ENCODE results near the gene ZNF775.
"Not testable (repeated sequence)": the region's sequence is repeated elsewhere in the genome, so short reads cannot be mapped to it uniquely, and the experiment has no call there.

Gene ZNF775

GRCh38 chr7:150380463-150380862 lies 1.3 kb downstream of the ZNF775 start:
- in situ Hi-C loops (cut with HindIII; ENCODE audit: low sequenced_read_pairs), result no loop called here

GRCh38 chr7:150381096-150381495 lies 2.0 kb downstream of the ZNF775 start:
- in situ Hi-C loops (cut with HindIII; ENCODE audit: low sequenced_read_pairs), result no loop called here

- in situ Hi-C loops (cut with HindIII; ENCODE audit: low sequenced_read_pairs), result no loop called here
Observed at GRCh38 chr7:150381785-150382122, 2.6 kb downstream of the ZNF775 start.

DNA sequence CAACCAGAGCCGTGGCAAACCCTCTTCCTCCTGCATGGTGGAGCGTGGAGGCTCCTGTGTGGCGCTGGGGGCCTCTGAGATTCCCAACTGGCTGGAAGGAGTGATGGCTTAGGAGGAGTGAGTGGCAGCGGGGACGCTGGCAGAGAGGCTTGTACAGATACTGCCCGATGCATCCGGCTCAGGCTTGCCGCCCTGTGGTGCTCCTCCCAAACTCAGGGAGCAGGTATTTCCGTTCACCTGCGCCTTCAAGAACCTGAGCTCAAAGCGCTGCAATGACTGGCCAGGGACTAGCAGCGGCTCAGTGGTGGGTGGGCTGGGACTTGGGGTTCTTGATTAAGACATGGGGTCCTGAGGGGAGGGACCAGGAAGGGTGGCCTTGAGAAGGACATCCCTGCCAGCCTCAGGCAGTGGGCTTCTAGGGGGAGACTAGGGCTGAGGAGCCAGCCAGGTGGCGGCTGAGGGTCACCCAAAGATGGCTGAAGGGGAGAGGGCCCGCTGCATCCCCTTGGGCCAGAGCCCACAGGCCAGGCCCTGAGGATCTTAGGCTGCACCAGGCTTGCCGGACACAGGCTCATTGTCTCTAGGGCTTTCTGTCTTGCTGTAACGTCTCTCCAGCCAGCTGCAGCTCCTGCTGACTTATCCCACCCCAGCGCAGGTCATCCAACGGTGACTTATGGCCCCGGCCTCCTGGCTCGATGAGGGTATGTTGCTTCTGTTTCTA lies 3.2 kb downstream of the ZNF775 start:
- in situ Hi-C loops (cut with HindIII; ENCODE audit: low sequenced_read_pairs), result no loop called here

DNA sequence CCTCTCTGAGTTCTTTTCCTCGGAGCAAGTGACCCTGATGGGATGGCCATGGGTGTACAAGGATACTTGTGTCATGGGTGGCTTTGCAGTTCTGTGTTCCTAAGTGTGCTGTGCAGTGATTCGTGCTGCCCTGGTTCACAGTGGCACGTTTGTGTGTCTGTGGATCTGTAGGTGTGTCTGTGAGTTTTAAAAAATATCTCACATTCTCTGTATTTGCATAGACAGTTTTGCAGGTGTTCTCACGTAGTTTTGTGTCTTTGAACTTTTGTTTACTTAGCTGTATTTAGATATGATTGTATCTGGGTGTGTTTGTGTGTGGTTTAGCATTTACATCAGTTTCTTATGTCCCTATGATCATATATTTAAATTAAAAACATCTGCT lies 3.7 kb downstream of the ZNF775 start:
- in situ Hi-C loops (cut with HindIII; ENCODE audit: low sequenced_read_pairs), result no loop called here

DNA sequence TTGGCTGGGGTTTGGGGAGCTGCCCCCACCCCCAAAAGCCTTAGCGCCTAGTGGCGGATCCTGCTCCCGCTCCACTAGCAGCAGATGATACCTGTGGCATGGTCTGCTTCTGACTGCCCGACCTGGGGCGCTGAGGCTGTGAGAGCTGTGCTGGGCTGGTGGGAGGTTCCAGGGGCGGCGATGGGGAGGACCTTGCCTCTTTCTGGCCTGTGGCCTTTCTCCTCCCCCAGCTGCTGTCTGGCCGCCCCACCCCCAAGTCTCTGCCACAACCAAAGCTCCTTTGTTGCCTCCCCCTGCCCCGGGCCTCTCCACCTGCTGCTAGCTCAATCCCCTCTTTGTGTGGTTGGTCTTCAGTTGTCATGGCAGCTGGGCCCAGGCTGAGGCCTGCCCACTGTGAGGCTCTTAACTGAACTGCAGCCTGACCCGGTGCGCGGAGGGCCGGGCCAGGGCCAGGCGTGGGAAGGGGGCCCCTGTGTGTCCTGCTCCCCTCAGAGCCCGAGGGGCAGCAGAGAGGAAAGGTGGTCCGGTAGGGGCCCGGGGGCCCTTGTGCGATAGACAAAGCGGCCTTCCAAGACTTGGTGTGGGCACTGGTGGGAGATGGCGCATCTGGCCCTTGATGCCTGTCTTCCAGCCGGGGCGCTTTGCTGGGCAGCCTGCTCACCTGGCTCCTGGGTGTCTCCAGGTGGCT lies 4.7 kb downstream of the ZNF775 start:
- in situ Hi-C loops (cut with HindIII; ENCODE audit: low sequenced_read_pairs), result no loop called here

GRCh38 chr7:150384406-150385301 lies 5.5 kb downstream of the ZNF775 start:
- in situ Hi-C loops (cut with HindIII; ENCODE audit: low sequenced_read_pairs), result no loop called here

DNA sequence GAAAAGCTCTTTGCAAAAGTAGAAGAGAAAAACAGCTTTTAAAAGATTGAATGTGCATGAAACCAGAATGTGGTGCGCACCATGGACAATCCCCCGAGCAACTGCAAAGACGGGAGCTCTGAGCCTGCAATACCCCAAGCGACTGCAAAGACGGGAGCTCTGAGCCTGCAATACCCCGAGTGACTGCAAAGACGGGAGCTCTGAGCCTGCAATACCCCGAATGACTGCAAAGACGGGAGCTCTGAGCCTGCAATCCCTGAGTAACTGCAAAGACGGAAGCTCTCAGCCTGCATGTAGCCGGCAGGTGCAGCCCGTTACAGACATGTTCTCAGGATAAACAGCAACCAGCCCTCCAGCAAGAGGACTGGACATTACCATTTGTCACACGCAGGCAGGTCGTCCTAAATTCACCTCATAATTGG lies 6.2 kb downstream of the ZNF775 start:
- in situ Hi-C loops (cut with HindIII; ENCODE audit: low sequenced_read_pairs), result no loop called here

GRCh38 chr7:150385884-150386283 lies 6.8 kb downstream of the ZNF775 start:
- in situ Hi-C loops (cut with HindIII; ENCODE audit: low sequenced_read_pairs), result not testable (repeated sequence)

DNA sequence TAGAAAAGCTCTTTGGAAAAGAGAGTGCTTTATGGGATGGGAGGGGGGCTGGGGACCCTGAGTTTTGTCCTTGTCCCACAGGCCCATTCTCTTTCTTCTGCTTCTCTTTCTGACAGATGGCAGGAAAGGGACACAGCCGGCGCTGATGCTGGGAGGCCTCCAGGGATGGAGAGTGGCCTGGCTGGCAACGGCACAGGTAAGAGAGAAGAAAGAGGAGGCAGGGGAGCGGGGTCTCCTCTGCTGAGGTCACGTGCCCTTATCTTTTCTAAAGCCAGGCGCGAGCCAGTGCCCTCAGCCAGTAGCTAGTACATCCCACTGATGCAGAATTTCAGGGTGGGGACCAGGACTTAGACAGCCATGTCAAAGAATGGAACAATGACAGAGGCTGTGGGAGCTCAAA lies 9.2 kb downstream of the ZNF775 start:
- in situ Hi-C loops (cut with HindIII; ENCODE audit: low sequenced_read_pairs), result no loop called here

GRCh38 chr7:150388709-150389531 lies 9.8 kb downstream of the ZNF775 start:
- in situ Hi-C loops (cut with HindIII; ENCODE audit: low sequenced_read_pairs), result no loop called here

- in situ Hi-C loops (cut with HindIII; ENCODE audit: low sequenced_read_pairs), result no loop called here
Observed at GRCh38 chr7:150389532-150389816, 10.3 kb downstream of the ZNF775 start.

DNA sequence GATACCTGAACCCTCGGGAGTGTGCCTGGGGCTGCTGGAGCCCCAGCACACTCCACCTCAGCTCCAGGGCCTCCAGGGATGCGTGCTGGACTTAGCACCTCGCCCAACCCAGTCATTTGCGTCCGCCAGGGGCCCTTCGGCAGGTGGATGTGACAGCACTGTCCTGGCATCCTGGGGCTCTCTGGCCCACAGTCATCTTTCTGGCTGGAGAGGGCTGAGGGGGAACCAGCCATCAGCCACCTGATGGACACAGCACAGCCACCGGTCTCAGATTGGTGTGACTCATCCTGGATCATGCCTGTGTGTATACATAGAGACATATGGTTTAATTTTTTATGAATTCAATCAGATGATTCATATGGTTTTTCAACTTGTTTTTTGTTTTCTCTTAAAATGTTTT lies 11.1 kb downstream of the ZNF775 start:
- in situ Hi-C loops (cut with HindIII; ENCODE audit: low sequenced_read_pairs), result no loop called here

- in situ Hi-C loops (cut with HindIII; ENCODE audit: low sequenced_read_pairs), result no loop called here
Observed at GRCh38 chr7:150393325-150393724, 14.2 kb downstream of the ZNF775 start.

DNA sequence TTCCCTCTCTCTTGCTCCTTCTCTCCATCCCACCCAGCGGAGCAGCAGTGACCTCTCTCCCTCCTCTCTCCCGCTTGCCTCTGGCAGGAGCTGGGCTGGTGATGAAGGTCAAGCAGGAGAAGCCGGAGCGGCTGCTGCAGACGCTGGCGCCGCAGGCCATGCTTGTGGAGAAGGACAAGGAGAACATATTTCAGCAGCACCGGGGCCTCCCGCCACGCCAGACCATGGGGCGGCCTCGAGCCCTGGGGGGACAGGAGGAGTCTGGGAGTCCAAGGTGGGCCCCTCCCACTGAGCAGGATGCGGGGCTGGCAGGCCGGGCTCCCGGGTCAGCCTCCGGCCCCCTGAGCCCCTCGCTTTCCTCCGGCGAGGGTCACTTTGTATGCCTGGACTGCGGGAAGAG lies 17.3 kb downstream of the ZNF775 start:
- in situ Hi-C loops (cut with HindIII; ENCODE audit: low sequenced_read_pairs), result no loop called here

DNA sequence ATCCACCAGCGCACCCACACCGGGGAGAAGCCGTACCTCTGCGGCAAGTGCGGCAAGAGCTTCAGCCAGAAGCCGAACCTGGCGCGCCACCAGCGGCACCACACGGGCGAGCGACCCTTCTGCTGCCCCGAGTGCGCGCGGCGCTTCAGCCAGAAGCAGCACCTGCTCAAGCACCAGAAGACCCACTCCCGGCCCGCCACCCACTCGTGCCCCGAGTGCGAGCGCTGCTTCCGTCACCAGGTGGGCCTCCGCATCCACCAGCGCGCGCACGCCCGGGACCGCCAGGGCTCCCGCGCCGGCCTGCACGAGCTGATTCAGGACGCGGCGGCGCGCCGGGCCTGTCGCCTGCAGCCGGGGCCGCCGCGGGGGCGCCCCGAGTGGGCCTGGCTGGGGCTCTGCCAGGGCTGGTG lies 17.7 kb downstream of the ZNF775 start:
- in situ Hi-C loops (cut with HindIII; ENCODE audit: low sequenced_read_pairs), result no loop called here

GRCh38 chr7:150397346-150398107 lies 18.4 kb downstream of the ZNF775 start:
- in situ Hi-C loops (cut with HindIII; ENCODE audit: low sequenced_read_pairs), result no loop called here

DNA sequence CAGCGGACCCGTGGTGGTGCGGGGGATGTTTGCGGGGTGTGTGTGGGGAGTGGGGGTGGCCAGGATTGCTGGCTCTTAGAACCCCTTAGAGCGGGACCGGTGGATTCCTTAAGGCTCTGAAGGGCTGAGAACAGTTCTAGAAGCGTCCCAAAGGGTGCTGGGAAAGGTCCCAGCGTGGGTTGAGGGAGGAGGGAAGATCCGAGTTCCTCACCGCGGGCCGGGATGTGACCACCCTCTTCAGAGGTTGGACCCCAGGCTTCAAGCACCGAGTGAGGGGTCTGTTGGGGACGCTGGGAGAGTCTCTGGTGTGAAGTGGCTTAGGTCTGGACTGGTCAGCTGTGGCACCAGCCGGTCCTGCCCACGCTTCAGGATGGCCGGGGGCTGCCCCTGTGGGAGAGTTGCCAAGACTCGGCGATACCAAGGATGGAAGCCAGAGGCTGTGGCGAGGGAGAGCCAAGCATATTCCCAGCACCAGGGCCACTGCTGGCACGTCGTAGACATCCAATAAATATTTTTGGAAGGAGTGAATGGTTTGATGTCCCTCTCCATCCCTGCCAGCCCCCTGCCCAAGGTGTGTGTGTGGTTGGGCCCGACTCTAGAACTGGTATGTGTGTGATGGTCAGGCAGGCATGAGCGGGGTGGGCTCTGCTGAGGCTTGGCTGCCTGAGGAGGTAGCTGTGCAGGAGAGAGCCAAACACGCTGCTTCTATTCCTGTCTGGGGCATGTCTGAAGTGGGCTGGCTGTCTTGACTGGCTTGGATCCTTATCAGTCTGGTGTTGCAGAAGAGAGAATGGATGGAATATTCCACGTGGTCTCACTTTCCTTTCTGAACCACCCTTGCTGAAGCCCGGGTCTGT lies 19.2 kb downstream of the ZNF775 start:
- in situ Hi-C loops (cut with HindIII; ENCODE audit: low sequenced_read_pairs), result no loop called here

GRCh38 chr7:150398965-150399320 lies 19.8 kb downstream of the ZNF775 start:
- in situ Hi-C loops (cut with HindIII; ENCODE audit: low sequenced_read_pairs), result no loop called here
